Measurements from ENCODE around the gene PIK3C2G.

PIK3C2G gene

DNA sequence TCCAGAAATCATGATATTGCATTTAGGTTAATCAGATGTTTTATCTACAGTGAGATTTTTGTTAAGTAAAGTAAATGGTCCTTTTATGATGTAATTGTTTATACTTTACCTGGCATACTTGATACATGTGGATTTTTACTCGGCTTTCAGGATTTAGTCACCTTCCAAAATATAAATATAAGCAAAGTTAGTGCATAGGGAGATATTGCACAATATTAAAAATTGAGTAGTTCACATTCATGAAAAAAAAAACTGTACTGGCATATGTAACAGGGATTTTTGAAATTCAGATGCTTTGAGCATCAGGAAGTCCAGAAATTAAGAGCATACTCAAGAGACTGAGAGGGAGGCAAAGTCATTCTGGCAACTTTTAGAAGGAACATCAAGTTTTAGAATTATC is 303.0 kb downstream of the PIK3C2G start:
- DNase-seq (ENCODE audit: low spot score): no peak

DNA sequence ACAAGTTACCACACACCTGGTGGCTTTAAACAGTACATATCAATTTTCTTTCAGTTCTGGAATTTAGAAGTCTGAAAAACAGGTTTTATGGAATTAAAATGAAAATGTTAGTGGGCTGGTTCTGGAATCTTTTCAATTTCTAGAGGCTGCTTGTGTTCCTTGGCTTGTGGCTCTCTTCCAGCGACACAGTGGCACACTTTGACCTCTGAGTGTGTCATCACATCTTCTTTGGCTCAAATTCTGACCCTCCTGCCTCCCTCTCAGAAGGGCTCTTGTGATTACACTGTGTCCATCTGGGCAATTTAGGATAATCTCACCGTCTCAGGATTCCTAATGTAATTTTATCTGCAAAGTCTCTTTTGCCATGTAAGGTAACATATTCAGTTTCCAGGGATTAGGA is 306.5 kb downstream of the PIK3C2G start:
- DNase-seq (ENCODE audit: low spot score): no peak

- no peak for DNase-seq (ENCODE audit: low spot score)
These were observed 309.2 kb downstream of the PIK3C2G start for GRCh38 chr12:18570543-18570942.

- DNase-seq (ENCODE audit: low spot score): no peak
These were observed 314.8 kb downstream of the PIK3C2G start for GRCh38 chr12:18576104-18576626.

DNA sequence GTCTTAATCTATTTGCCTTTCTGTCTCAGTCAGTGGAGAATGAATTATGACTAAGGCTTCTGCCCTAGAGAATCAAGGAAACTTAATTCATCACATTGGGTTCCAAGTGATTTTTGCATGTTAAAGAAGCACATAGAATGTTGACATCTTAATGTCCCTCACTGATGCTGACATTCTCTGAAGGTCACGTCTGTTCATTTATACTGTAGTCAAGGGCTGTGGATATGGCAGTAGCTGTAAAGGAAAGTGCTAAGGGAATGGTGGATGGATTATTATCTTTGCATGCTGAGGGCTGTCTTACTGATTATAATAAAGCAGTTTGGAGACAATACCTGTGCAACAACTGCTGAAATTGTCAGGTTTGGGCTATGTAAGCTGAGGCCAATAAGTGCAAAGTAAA is 315.3 kb downstream of the PIK3C2G start:
- no peak for DNase-seq (ENCODE audit: low spot score)

- no peak for DNase-seq (ENCODE audit: low spot score)
These were observed 316.9 kb downstream of the PIK3C2G start for GRCh38 chr12:18578191-18578590.

- no peak for DNase-seq (ENCODE audit: low spot score)
These were observed 319.0 kb downstream of the PIK3C2G start for GRCh38 chr12:18580291-18580690.

- DNase-seq (ENCODE audit: low spot score): no peak
These were observed 319.4 kb downstream of the PIK3C2G start for GRCh38 chr12:18580706-18581105.

DNA sequence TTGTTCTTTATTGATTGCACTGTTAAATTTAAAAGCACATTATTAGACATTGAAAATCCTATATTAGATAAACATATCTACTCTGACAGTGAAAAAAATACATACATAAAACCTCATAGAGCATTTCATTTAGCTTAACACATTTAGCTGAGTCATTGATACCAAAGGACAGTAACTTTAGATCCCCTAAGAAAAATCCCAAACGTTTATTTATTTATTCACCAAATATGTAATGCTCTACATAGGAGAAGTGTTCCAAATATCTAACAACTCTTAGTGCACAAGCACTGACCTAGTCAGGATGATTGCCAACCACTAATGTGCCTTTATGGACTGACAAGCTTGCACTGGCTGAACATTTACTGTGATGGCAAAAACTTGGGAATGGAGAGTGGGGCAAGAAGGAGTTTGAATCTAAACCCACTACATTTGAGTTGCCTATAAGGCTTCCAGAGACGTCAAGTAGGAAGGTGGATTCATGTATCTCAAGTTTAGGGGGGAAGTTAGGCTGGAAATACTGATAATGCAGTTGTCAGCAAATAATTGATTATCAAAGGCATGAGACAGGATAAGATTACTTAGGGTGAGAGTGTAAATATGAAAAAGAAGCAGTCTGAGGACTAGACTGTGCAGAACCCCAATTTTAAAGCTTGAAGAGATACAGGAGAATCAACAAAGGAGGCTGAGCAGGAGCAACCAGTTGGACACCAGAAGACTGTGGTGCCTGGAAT is 320.1 kb downstream of the PIK3C2G start:
- no peak for DNase-seq (ENCODE audit: low spot score)

GRCh38 chr12:18583655-18584054 is 322.3 kb downstream of the PIK3C2G start:
- no peak for DNase-seq (ENCODE audit: low spot score)

DNA sequence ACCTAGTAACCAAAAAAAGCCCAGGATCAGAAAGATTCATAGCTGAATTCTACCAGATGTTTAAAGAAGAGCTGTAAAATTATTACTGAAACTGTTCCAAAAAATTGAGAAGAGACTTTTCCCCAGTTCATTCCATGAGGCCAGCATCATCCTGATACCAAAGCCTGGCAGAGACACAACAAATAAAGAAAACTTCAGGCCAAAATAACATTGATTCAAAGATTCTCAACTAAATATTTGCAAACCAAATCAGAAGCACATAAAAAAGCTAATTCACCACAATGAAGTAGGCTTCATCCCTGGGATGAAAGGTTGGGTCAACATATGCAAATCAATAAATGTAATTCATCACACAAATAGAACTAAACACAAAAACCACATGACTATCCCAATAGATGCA is 325.3 kb downstream of the PIK3C2G start:
- DNase-seq (ENCODE audit: low spot score): no peak

DNA sequence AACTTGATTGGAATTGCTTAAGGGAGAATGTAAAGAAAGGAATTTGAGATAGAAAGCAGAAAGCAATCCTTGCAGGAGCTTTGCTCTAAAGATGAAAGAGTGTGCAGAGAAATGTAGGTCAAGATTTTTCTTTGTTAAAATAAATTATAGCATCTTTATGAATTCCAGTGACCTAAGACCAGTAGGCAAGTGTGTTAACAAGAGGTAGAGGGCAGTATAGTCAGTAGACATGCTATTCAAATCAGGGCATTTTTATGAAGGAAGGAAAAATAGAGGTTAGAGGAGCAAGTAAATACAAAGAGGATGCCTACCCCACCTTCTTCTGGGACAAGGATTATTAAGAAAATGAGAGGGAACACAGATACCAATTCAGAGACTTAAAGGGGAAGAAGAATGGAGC is 328.0 kb downstream of the PIK3C2G start:
- no peak for DNase-seq (ENCODE audit: low spot score)

- DNase-seq (ENCODE audit: low spot score): no peak
These were observed 330.2 kb downstream of the PIK3C2G start for GRCh38 chr12:18591473-18591872.

- no peak for DNase-seq (ENCODE audit: low spot score)
These were observed 334.1 kb downstream of the PIK3C2G start for GRCh38 chr12:18595412-18595811.

- no peak for DNase-seq (ENCODE audit: low spot score)
These were observed 340.6 kb downstream of the PIK3C2G start for GRCh38 chr12:18601962-18602361.

DNA sequence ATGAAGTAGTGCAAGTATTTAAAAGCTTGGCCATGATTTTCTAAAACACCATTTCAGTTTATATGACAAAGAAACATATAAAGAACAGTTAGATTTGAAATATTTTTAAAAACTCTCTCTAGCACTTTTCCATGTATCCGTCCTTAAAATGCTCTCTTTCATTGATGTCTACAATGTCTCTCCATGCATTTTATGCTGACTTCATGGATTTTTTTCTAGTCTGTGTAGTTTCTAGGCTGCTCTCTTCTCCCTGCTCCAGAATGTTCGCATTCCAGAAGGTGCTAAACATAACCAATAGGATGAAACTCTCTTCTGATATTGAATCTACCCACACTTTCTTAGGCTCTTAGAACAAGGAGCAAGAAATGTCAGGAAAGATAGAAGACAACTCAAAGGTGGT is 351.7 kb downstream of the PIK3C2G start:
- no peak for DNase-seq (ENCODE audit: low spot score)

- no peak for DNase-seq (ENCODE audit: low spot score)
These were observed 359.7 kb downstream of the PIK3C2G start for GRCh38 chr12:18620986-18621385.

GRCh38 chr12:18629445-18629844 is 368.1 kb downstream of the PIK3C2G start:
- DNase-seq (ENCODE audit: low spot score): no peak

DNA sequence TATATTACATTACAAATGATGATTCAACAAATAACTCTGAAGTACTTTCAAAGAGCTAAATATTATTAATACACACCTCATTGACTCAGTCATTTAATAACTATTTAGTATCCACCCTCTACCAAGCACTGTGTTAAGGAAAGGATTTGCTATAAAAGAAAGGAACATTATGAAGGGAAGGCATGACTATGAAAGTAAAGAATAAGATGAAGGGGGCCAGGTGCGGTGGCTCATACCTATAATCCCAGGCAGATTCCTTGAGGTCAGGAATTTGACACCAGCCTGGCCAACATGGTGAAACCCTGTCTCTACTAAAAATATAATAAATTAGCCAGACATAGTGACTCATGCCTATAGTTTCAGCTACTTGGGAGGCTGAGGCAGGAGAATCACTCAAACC is 368.6 kb downstream of the PIK3C2G start:
- DNase-seq (ENCODE audit: low spot score): no peak

DNA sequence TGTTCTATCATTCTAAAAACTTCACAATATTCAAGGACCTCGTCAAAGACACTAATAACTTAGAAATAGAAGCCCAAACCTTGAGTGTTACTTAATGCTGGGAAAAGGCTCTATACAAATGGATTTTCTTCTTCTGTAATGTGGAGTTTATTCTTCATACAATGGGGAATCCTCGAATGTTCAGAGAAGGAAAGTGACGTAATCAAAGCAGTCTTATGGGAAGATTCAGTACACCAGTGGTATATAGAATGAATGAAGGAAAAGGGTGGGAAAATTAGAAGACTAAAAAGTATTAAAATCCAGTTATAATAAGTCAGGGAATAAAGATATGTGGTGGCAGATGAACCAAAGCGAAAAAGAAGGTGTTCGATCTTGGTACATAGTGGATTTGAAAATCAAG is 370.0 kb downstream of the PIK3C2G start:
- no peak for DNase-seq (ENCODE audit: low spot score)

DNA sequence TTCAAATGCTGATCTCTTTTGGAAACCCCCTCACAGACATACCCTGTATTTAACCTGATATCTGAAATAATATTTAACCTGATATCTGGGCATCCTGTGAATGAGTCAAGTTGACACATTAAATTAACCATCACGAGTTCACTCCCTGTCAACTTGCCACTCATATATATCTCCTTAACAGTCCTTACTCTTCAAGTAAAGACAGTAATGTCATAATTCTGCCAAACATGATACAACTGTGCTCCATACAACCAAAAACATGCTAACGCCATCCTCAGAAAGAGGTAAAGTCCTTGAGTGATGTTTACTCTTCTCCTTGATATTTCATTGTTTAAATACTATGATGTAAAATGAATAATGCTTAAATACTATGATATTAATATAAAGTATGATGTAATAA is 371.5 kb downstream of the PIK3C2G start:
- DNase-seq (ENCODE audit: low spot score): no peak

DNA sequence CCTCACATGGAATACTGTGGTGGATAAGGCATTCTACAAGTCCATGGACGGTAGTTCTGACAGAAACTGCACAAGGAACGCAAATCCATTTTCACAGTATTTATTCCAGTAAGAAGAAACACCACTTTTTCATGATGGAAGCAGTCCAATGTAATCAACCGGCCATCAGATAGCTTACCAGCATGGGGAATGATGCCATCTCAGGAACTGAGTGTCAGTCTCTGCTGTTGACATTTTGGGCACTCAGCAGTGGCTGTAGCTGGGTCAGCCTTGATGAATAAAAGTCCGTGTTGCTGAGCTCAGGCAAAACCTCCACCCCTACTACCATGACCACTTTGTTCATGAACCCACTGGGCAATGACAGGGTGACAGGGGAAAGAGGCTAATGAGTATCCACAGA is 373.1 kb downstream of the PIK3C2G start:
- DNase-seq (ENCODE audit: low spot score): no peak

DNA sequence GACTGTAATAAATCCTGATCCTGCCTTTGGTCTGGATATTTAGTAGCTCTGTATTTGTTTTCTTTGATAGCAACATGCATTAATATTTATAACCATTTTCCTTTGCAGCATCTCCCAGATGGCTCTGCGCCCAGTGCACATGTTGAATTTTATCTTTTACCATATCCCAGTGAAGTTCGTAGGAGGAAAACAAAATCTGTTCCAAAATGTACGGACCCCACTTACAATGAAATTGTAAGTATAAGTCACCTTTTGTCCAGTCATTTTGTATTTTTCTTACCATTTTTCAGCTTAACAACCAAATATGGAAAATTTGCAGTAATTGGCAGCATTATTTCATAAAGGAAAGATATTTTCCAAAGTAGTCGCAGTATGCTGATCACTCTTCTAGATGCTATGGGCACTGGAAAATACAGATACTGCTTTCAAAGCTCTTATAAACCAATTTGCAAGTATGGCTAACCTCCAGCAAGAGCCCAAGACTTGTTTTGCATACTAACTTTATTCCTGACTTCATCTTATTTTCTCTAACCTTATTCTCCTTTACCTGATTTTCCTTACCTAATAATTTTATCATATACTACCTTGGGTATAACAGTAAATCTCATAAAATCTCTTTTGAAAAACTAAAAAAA is 379.1 kb downstream of the PIK3C2G start:
- DNase-seq (ENCODE audit: low spot score): no peak

GRCh38 chr12:18643681-18644080 is 382.4 kb downstream of the PIK3C2G start:
- DNase-seq (ENCODE audit: low spot score): no peak
